Neural cell (in vitro differentiated cells): ENCODE data around the gene MCL1.

Experiments used
- EZH2 ChIP-seq: fragments of 200-600, 300-800 bp; shearing (Covaris generic), sonication (generic); IDR thresholded peaks from 2 replicates; pipeline ENCODE4 v1.6.1; 2014; ENCODE audit warnings: antibody characterized with exemption, low read length, borderline replicate concordance, mild to moderate bottlenecking; ENCODE audit not compliant: insufficient read depth, poor library complexity, severe bottlenecking
- MXI1 ChIP-seq: fragments of 450-650 bp; conservative IDR thresholded peaks from 2 replicates; pipeline ENCODE4 v1.6.1; 2014; ENCODE audit warnings: antibody characterized with exemption, mild to moderate bottlenecking; ENCODE audit not compliant: poor library complexity, severe bottlenecking
- POLR2AphosphoS5 ChIP-seq: IDR thresholded peaks from 2 replicates; pipeline ENCODE4 v1.6.1; 2012
- TAF1 ChIP-seq: IDR thresholded peaks from 2 replicates; pipeline ENCODE4 v1.6.1; 2012; ENCODE audit warnings: low read depth
- TF ChIP-seq, protein P1 (sequence below): fragments of 450-650 bp; IDR thresholded peaks from 2 replicates; pipeline ENCODE4 v1.5.1; 2014; ENCODE audit warnings: antibody characterized with exemption, mild to moderate bottlenecking, moderate library complexity; ENCODE audit not compliant: poor library complexity, severe bottlenecking

DNA sequence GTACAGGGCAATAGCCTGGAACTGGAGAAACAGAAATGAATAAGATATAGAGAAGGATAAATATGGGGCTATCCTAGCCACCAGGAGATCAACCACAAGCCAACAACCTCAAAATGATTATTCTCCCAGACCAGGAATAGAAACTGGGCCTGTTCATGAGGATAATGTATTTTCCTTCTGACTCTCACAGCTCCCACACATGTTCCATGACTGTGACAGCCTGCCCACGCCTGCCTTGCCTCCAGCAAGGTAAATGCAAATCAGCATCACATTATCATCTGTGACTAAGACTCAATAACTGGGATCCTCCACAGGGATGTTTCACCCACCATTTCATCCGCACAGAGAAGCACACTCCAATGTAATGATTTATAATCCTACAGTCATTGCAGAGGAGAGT lies 46.7 kb upstream of the MCL1 start:
- TF ChIP-seq, protein P1, sequence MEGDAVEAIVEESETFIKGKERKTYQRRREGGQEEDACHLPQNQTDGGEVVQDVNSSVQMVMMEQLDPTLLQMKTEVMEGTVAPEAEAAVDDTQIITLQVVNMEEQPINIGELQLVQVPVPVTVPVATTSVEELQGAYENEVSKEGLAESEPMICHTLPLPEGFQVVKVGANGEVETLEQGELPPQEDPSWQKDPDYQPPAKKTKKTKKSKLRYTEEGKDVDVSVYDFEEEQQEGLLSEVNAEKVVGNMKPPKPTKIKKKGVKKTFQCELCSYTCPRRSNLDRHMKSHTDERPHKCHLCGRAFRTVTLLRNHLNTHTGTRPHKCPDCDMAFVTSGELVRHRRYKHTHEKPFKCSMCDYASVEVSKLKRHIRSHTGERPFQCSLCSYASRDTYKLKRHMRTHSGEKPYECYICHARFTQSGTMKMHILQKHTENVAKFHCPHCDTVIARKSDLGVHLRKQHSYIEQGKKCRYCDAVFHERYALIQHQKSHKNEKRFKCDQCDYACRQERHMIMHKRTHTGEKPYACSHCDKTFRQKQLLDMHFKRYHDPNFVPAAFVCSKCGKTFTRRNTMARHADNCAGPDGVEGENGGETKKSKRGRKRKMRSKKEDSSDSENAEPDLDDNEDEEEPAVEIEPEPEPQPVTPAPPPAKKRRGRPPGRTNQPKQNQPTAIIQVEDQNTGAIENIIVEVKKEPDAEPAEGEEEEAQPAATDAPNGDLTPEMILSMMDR = no peak
- TF ChIP-seq TAF1 (no peak), MXI1 (no peak), POLR2AphosphoS5 (no peak), EZH2 (no peak)
